Coronary artery (tissue), 2 donors: Measurements from ENCODE around the gene BUB3.

ENCODE experiments used
- DNase-seq: peaks from one replicate; pipeline ENCODE4 v3.0.0-alpha.2; 2017; ENCODE audit warnings: low spot score
- H3K27ac ChIP-seq, 2 donors: fragments of 200-600 bp; sonication (generic); one replicate each; pipeline ENCODE4 v1.5.1; 2016 to 2019
- H3K4me3 ChIP-seq: fragments of 200-600 bp; sonication (generic); 2 replicates; pipeline ENCODE4 v1.5.1; 2016; ENCODE audit warnings: mild to moderate bottlenecking, moderate library complexity
- CTCF ChIP-seq: fragments of 200-600 bp; sonication (generic); IDR thresholded peaks from one replicate; pipeline ENCODE4 v1.5.1; 2019; ENCODE audit warnings: antibody characterized with exemption

BUB3 gene

GRCh38 chr10:123142701-123143161 lies 11.5 kb upstream of the BUB3 start:
- peak overlapping the region; percentile 5 for H3K4me3 ChIP-seq
- H3K27ac ChIP-seq: no peak overlapping the region
- no peak for TF ChIP-seq CTCF
- no peak for DNase-seq

- Histone ChIP-seq H3K4me3 (no peak overlapping the region), H3K27ac (no peak overlapping the region)
- DNase-seq: no peak
- no peak for TF ChIP-seq CTCF
Observed at GRCh38 chr10:123143162-123143824, 10.9 kb upstream of the BUB3 start.

- DNase-seq: no peak
- no peak overlapping the region for H3K4me3 ChIP-seq
- H3K27ac ChIP-seq: no peak overlapping the region
- no peak for TF ChIP-seq CTCF
Observed at GRCh38 chr10:123143825-123144168, 10.4 kb upstream of the BUB3 start.

GRCh38 chr10:123144697-123145541 lies 9.3 kb upstream of the BUB3 start:
- DNase-seq: no peak
- H3K4me3 ChIP-seq: no peak overlapping the region
- no peak for TF ChIP-seq CTCF
- H3K27ac ChIP-seq: no peak overlapping the region

GRCh38 chr10:123145542-123146012 lies 8.6 kb upstream of the BUB3 start:
- TF ChIP-seq CTCF: no peak
- DNase-seq: no peak
- Histone ChIP-seq H3K27ac (no peak overlapping the region), H3K4me3 (no peak overlapping the region)

- Histone ChIP-seq H3K4me3 (peak overlapping the region; percentile 44), H3K27ac (no peak overlapping the region)
- no peak for TF ChIP-seq CTCF
- no peak for DNase-seq
Observed at GRCh38 chr10:123146013-123146893, 7.9 kb upstream of the BUB3 start.
